ENCODE measurements around the gene CCDC188.

DNA sequence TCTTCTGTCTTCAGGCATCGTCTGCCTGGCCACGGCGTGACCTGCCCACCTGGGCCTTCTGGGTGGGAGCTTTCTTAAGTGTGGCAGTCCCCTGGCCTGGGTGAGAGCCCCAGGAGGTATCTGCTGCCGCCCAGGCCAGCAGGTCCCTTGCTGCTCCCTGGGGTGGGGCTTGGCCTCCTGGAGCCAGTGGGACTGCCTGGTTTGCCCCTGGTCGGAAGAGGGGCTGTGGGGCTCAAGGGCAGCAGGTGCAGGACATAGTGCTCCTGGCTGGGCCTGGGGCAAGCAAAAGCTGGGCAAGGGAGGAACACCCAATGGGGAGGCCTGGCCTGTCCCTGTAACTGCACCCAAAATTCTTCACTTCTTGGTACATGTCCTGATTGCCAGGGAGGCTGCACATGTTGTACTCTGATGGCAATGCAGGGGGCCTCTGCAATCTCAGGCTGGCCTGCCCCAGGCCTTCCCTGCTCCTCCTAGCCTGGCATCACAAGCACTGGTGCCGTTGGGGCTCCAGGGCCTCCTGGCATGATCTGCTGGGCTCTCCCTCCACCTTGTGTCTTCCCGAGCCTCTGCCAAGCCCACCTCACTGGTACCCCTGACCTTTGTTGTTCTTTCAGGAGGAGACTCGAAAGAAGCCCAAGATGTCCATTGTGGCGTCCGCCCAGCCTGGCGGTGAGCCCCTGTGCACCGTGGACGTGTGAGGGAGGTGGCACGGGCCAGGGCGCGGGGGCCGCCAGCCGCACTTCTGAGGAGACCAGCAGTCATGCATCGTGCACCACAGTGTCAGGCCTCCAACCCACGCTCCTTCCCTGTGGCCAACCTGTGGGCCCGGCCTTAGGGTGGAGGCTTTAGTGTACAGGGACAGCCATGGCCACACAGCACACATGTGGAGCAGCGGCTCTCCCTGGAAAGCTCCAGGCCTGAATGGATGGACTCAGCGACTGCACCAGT is 41.2 kb downstream of the CCDC188 start:
- TF ChIP-seq CTCF (IDR thresholded peaks at IDR 0.05) (no peak), EZH2 (IDR thresholded peaks at IDR 0.05; ENCODE audit: borderline replicate concordance, insufficient read depth, low read depth, low read length, poor library complexity, severe bottlenecking) (no peak)
